T-helper 9 cell (primary cell): ENCODE results near the gene DHX35.

Experiments used
- DNase-seq: peaks from one replicate; pipeline ENCODE4 v3.0.0-alpha.2; 2020

Gene DHX35

DNA sequence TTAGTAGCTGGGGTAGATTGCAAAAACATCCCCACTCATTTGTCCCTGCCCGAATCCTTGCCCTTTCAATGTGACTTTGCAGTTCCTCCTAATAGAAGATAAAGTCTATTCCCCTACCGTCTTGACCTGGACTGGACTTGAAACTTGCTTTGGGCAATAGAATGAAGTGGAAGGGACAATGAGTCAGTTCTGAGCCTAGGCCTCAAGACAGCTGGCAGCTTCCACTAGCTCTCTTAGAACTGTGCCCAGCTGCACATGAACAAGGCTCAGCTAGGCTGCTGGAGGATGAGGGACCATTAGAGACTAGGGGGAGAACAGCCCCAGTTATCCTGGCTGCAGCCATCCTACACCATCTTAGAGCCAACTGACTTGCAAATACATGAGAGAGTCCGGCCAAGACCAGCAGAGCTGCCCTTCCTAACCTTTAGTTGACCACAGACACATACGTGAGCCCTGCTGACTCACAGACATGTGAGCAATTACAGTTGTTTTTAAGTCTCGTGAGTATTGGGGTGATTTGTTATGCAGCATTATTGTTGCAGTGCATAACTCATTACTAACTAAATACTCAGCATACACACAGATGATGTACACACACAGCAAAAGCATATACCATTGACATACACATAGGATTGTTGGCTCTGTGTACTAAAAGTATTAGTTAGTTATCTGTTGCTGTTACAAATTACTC is 105.5 kb downstream of the DHX35 start:
- DNase-seq: no peak

GRCh38 chr20:39069976-39070375 is 107.8 kb downstream of the DHX35 start:
- no peak for DNase-seq

GRCh38 chr20:39070484-39071231 is 108.5 kb downstream of the DHX35 start:
- no peak for DNase-seq

DNA sequence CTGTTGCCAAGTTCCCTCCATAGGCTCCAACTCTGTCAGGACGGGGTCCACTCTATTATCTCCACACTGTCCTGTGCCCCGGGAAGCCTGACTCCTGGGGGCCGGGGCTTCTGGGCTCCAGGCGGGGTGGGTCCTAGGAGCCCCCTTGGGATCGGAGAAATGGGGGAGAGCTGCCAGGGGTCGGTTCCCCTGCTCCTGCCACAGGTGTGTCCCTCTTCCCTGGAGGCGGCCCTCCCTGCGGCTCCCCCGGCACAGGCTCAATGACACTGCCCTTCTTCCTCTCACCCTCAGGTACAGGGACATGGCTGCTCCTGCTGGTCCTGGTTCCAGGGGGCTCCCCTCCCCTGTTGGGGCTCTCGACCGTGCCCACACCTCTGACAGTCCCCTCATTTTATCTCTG is 110.0 kb downstream of the DHX35 start:
- DNase-seq: no peak

DNA sequence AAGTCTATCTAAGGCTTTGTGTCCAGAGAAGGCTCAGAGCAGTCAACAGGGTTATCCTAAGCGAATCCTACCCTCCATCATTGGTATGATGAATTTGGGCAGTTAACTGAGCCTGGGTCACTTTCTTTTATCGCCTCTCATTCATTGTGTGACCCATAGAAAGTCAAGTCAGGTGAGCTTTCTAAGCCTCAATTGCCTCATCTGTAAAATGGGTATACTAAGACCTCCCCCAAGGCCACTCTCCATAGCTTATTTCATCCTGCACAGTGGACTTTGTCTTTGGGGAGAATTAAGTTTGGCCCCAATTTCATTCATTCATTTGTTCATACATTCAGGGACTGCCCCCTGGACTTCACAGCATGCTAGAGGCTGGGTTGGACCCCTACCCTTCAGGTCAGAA is 110.5 kb downstream of the DHX35 start:
- DNase-seq: no peak

GRCh38 chr20:39075731-39076130 is 113.6 kb downstream of the DHX35 start:
- no peak for DNase-seq

GRCh38 chr20:39076958-39077357 is 114.8 kb downstream of the DHX35 start:
- no peak for DNase-seq

DNA sequence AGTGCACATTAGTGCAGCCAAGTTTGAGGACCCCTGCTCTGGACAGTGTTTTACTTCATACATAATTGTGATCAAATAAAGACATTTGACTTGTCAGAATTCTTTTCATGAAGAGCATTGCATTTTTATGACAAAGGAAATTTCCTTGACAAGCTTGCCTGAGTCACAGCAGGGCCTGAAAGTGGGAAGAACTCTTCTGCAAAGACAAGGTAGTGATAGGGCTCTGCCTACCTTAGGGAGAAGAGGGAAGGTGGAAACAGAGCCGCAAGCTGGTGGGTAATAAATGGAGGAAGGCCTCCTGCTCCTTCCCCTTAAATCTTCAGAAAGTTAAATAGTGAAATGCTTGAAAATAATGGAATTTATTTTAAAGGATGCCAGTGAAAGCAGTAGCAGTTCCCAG is 118.2 kb downstream of the DHX35 start:
- no peak for DNase-seq

GRCh38 chr20:39081255-39081654 is 119.1 kb downstream of the DHX35 start:
- peak; percentile 81 for DNase-seq

DNA sequence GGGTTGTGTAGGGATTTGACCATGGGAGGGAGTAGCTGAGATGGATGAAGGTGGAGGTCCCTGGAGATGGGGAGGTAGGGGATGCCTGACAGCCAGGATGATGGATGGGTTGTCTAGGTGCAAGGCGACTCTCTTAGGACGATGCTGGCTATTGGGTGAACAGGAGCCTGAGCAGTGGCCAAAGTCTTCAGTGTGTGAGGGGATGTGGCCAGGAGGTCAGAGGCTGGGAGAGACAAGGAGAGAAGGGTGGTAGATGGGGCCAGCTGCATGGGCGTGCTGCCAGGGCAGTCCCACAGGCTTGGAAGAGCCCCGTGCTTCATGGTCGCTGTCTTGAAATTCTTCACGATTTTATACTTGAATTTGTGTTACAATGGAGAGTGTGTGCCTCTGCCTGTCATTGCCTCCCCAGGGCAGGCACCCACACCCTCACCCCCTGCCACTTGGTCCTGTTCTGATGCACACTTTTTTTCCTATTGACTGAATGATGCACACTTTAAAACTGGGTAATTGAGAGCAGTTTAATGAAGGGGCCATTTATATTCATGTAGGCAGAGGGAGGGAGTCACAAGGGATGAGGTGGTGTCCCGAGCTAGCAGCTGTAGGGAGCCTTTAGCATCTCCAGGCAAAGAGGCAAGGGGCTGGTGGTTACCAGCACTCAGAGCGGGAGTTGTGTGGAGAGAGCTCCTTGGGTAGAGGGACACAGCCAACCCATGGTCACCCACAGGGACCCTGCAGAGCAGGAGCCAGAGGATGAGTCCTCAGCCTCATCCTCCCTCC is 120.7 kb downstream of the DHX35 start:
- DNase-seq: no peak

- DNase-seq: no peak
Observed at GRCh38 chr20:39083761-39084160, 121.6 kb downstream of the DHX35 start.

DNA sequence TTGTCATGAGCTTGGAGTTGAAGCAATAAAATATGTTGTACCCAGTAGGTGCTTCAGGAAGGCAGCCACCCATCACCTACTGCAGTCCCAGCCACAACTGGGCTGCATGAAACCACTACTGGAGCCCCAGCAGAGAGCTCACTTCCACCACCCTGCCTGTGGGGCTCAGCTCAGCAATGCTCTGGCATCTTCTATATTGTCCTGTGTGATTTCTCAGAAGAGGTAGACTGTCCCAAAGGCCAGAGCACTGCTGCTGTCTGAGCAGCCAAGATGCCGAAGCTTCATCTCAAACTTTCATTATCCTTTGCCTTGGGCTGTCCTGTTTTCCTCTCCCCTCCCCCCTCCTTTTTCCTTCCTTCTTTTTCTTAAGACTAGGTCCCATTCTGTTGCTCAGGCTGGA is 126.9 kb downstream of the DHX35 start:
- no peak for DNase-seq
